NAMALWA (cell line): Measurements from ENCODE around the gene KIF25.

Experiments used
- DNase-seq: peaks from one replicate; pipeline ENCODE4 v3.0.0-alpha.2; 2015; ENCODE audit warnings: low spot score

The KIF25 gene

GRCh38 chr6:168037856-168038255, 40.4 kb downstream of the KIF25 start:
- DNase-seq: no peak

- no peak for DNase-seq
Observed at GRCh38 chr6:168038576-168039140, 41.2 kb downstream of the KIF25 start.

GRCh38 chr6:168039301-168039700, 41.8 kb downstream of the KIF25 start:
- DNase-seq: no peak

- DNase-seq: no peak
Observed at GRCh38 chr6:168039849-168040248, 42.4 kb downstream of the KIF25 start.

GRCh38 chr6:168040856-168041496, 43.5 kb downstream of the KIF25 start:
- DNase-seq: no peak

GRCh38 chr6:168041928-168042327, 44.5 kb downstream of the KIF25 start:
- no peak for DNase-seq

- no peak for DNase-seq
Observed at GRCh38 chr6:168042426-168043192, 45.1 kb downstream of the KIF25 start.

GRCh38 chr6:168043193-168043847, 45.8 kb downstream of the KIF25 start:
- DNase-seq: no peak

- DNase-seq: no peak
Observed at GRCh38 chr6:168043848-168044415, 46.5 kb downstream of the KIF25 start.

GRCh38 chr6:168044521-168045130, 47.2 kb downstream of the KIF25 start:
- no peak for DNase-seq

- DNase-seq: no peak
Observed at GRCh38 chr6:168045141-168045691, 47.7 kb downstream of the KIF25 start.

GRCh38 chr6:168045706-168046620, 48.5 kb downstream of the KIF25 start:
- DNase-seq: no peak

- DNase-seq: no peak
Observed at GRCh38 chr6:168046696-168047095, 49.2 kb downstream of the KIF25 start.

GRCh38 chr6:168047841-168048723, 50.6 kb downstream of the KIF25 start:
- DNase-seq: no peak

GRCh38 chr6:168048724-168049025, 51.2 kb downstream of the KIF25 start:
- DNase-seq: no peak

GRCh38 chr6:168049277-168049676, 51.8 kb downstream of the KIF25 start:
- DNase-seq: no peak

- DNase-seq: no peak
Observed at GRCh38 chr6:168049706-168050224, 52.3 kb downstream of the KIF25 start.

- DNase-seq: no peak
Observed at GRCh38 chr6:168050225-168050880, 52.9 kb downstream of the KIF25 start.
